GM10266 (cell line): ENCODE data around the gene FMO3.

Source experiments
- DNase-seq: peaks from one replicate; pipeline ENCODE4 v3.0.0; 2012; ENCODE audit errors: extremely low spot score
- CTCF ChIP-seq: IDR thresholded peaks from 2 replicates; pipeline ENCODE4 v1.5.1; 2012; ENCODE audit warnings: mild to moderate bottlenecking, low read depth; ENCODE audit not compliant: control insufficient read depth, insufficient read depth; ENCODE audit errors: missing control alignments

FMO3 gene

DNA sequence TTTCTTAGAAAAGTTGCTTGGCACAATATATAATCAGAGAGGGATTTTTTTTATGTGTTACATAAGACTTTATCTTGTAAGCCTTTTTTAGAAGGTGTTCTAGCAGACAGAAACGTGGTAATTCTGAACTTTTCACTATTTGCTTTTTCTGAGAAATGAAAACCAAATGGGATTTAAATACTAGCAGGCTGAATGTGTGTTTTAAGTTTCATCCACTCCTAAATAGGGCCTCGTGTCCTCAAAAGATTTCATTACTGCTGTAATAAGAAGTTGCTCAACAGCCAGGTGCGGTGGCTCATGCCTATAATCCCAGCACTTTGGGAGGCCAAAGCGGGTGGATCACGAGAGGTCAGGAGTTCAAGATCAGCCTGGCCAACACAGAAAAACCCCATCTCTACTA, 49.7 kb downstream of the FMO3 start:
- no peak for TF ChIP-seq CTCF
- no peak for DNase-seq

DNA sequence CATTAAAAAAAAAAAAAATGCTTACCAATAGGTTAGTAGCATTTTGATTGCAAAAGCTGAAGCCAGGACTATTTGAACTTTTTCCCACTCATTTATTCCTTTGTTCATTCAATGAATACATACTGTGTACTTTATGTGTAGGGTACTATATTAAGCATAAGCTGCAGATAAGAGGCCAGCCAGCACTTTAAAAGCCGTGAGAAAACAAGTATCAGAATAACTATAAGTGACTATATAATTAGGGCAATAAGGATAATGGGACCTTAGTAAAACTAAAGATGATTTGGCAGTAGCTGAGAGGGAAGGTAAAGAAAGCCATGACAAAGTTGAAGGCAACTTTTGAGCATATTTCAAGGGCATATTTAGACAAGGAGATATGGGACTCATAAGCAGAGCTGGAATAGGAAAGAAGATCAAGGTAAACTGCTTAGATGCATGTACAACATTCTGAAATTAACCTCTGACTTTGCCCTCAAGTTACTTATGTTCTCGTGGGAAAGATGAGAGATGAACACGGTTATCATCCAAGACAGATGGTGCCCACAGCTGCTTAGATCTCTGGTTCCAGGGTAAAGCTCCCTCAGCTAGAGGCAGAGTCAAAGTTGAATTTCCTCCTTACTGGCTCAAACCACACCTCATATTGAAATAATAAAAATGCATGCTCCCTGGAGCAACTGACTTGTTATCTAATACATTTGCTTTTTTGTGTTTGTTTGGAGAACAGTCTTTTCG, 50.4 kb downstream of the FMO3 start:
- no peak for TF ChIP-seq CTCF
- no peak for DNase-seq

DNA sequence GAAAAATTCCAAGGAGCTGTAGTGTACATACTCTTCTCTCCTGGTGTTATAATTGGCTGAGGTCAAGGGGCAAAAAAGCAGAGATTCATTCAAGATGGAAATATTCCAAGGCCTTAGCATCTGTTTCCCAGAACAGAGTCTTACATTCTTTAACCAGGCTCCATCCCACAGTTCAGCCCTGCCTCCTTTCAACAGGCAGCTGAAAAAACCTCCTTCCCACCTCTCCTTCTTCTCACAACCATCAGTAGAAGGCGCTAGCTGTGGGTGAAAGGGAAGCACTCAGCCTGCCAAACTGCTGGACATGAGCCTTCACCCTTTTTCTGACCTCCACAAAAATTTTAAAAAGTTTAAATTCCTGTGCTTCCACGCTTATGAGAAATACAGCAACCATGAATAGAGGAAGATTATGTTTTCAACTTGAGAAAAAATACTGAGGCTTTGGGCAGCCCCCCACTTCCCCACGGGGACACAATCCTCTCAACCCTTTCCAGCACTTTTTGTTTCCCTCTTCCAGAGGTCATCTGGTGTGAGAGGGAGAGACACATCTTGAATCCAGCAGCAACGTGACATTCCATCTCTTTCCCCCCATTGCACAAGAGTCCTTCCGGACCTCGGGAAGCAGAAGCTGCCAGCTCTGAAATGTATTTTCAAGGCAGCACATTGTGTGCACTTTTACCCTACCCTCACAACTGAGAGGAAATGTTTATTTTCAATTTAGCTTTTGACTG, 51.1 kb downstream of the FMO3 start:
- DNase-seq, result no peak
- no peak for TF ChIP-seq CTCF

GRCh38 chr1:171142416-171143385, 52.0 kb downstream of the FMO3 start:
- no peak for TF ChIP-seq CTCF
- DNase-seq, result no peak

DNA sequence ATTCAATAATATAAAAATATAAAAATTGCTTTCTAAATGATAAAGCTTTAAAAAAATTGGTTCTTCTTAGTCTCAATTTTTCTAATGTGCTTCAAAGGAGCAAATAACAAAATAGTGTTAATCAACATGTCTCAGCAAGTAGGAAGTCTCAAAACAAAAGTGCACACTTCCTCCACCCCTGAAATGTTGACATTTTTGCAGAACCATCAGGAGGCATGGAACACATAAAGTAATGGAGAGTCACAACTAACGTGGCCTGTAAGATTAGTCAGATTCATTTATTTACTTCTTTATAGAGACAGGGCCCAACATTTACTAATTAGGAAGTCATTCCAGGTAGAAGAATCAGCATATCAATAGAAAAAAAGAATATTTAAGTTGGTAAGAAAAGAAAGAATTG, 59.5 kb downstream of the FMO3 start:
- TF ChIP-seq CTCF, result no peak
- no peak for DNase-seq

DNA sequence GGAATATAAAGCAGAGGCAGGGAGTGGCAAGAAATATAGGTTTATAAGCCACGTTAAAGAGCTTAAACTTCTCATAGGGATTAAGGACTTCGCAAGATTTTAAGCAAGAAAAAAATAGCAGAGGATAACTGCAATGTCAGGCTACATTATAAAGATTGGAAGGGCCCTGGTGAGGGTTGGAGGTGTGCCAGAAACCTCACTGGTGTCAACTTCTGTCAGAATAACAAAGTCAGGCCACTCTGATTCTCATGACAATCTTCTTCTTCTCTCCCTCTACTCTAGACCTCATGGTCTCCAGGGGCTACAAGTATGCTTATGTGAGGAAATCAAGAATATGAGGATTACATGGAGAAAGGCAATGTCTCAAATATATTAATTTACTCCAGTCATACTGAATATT, 61.8 kb downstream of the FMO3 start:
- no peak for TF ChIP-seq CTCF
- no peak for DNase-seq
